Activated B cell treated with CpG ODN at 0.5 μM for 24 hours (primary cell): ENCODE results near the gene FNIP1. TPM values are rescaled to one million over a fixed set of nuclear protein-coding genes. Genes with fewer than 3 reads are reported as not detected.
A peak's percentile ranks its signal among the peaks of the same experiment; 100 is the strongest.

Source experiments
- ATAC-seq: fragments of 200-7000 bp; cut with Tn5 transposase; one replicate; pipeline ENCODE4 v1.10.0; 2021; ENCODE audit warnings: low read depth, mild to moderate bottlenecking, moderate library complexity
- CTCF ChIA-PET: fragments of 350-600 bp; sonication (Branson Sonifier 250); formaldehyde crosslinking; loops from one replicate; lab custom pipeline; 2021; ENCODE audit warnings: antibody characterized with exemption; lab: Charles Lee
- POLR2A ChIA-PET: fragments of 350-600 bp; sonication (Branson Sonifier 250); formaldehyde crosslinking; loops from one replicate; lab custom pipeline; 2021; ENCODE audit warnings: antibody characterized with exemption; lab: Charles Lee
- DNase-seq: peaks from one replicate; pipeline ENCODE4 v3.0.0; 2022
- H3K27ac Mint-ChIP-seq: one replicate; pipeline ENCODE4 v1.8.0; 2020; ENCODE audit warnings: mixed read lengths
- H3K27me3 Mint-ChIP-seq: one replicate; pipeline ENCODE4 v1.8.0; 2021; ENCODE audit warnings: mixed read lengths
- H3K36me3 Mint-ChIP-seq: one replicate; pipeline ENCODE4 v1.8.0; 2021; ENCODE audit warnings: low read depth, mixed read lengths
- H3K4me1 Mint-ChIP-seq: one replicate; pipeline ENCODE4 v1.8.0; 2021; ENCODE audit warnings: mixed read lengths
- H3K4me3 Mint-ChIP-seq: one replicate; pipeline ENCODE4 v1.8.0; 2020; ENCODE audit warnings: mild to moderate bottlenecking, mixed read lengths
- H3K9me3 Mint-ChIP-seq: one replicate; pipeline ENCODE4 v1.8.0; 2020; ENCODE audit warnings: mixed read lengths
- intact Hi-C: fragments of 100-400 bp; cut with micrococcal nuclease; formaldehyde crosslinking; loops from one replicate; pipeline ENCODE4 v1.15.1; 2024
- total RNA-seq: library from RNA; stranded (reverse); gene quantifications from 2 replicates; pipeline ENCODE4 v1.2.3, GENCODE V29; 2022
- TF ChIP-seq, protein P1 (sequence below): fragments of 200-600 bp; IDR thresholded peaks from one replicate; pipeline ENCODE4 v1.8.0; 2022; ENCODE audit warnings: antibody characterized with exemption, mild to moderate bottlenecking

FNIP1 gene
- total RNA-seq, 1 donor from 2014 or later, result 34.0 TPM

GRCh38 chr5:131640043-131640856 lies 156.6 kb downstream of the FNIP1 start:
- TF ChIP-seq, protein P1, sequence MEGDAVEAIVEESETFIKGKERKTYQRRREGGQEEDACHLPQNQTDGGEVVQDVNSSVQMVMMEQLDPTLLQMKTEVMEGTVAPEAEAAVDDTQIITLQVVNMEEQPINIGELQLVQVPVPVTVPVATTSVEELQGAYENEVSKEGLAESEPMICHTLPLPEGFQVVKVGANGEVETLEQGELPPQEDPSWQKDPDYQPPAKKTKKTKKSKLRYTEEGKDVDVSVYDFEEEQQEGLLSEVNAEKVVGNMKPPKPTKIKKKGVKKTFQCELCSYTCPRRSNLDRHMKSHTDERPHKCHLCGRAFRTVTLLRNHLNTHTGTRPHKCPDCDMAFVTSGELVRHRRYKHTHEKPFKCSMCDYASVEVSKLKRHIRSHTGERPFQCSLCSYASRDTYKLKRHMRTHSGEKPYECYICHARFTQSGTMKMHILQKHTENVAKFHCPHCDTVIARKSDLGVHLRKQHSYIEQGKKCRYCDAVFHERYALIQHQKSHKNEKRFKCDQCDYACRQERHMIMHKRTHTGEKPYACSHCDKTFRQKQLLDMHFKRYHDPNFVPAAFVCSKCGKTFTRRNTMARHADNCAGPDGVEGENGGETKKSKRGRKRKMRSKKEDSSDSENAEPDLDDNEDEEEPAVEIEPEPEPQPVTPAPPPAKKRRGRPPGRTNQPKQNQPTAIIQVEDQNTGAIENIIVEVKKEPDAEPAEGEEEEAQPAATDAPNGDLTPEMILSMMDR, result no peak
- intact Hi-C loops, result no loop called here
- H3K4me1 Mint-ChIP-seq, result peaks cover 42% of the 10 kb centered on the region
- ATAC-seq (peak; percentile 89), DNase-seq (no peak)
- H3K27me3 Mint-ChIP-seq, result no peaks in the 10 kb centered on the region
- ChIA-PET POLR2A (interaction anchor here (0.5 to 2.3 kb wide), 5 partner anchors 7 to 355 kb away, joined by 3 to 20 read pairs (median 4); partner anchors contain the start of gene FNIP1), CTCF (interaction anchor here (1.2 kb wide), 1 partner anchor 51 kb away, joined by 6 read pairs; no protein-coding TSS in a partner anchor)
- H3K36me3 Mint-ChIP-seq, result peaks cover 18% of the 10 kb centered on the region
- peak overlapping the region; percentile 83 for H3K27ac Mint-ChIP-seq
- peak overlapping the region; percentile 45 for H3K4me3 Mint-ChIP-seq
- no peaks in the 10 kb centered on the region for H3K9me3 Mint-ChIP-seq

DNA sequence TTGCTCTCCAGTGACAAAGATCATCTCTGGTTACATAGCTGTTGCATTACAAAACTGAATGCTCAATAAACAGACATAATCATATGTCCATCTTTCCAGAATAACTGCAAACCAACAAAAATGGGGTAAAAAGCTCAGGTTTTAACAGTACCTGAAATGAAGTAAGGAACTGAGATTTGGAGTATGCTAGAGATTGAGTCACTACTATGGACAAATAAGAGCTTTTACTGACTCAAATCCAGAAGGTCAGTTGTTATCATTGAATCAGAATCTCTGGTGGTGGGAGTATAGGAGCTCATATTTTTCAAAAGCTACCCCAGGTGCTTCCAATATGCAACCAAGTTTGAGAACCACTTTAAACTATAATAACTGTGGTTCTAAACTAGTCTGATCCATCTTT lies 157.7 kb downstream of the FNIP1 start:
- H3K4me3 Mint-ChIP-seq, result no peak overlapping the region
- intact Hi-C loops, result loop anchor here (5.0 to 10.0 kb wide), 2 partner anchors 384 to 653 kb away; partner anchors contain the start of gene SLC22A4
- TF ChIP-seq, protein P1, result no peak
- ATAC-seq (no peak), DNase-seq (no peak)
- ChIA-PET CTCF (interaction anchor here (0.9 kb wide), 1 partner anchor 10 kb away, joined by 3 read pairs; no protein-coding TSS in a partner anchor), POLR2A (interaction anchor here (0.5 to 2.3 kb wide), 5 partner anchors 8 to 183 kb away, joined by 3 to 20 read pairs (median 4); no protein-coding TSS in a partner anchor)
- H3K9me3 Mint-ChIP-seq, result no peaks in the 10 kb centered on the region
- no peaks in the 10 kb centered on the region for H3K27me3 Mint-ChIP-seq
- H3K4me1 Mint-ChIP-seq, result peaks cover 48% of the 10 kb centered on the region
- H3K27ac Mint-ChIP-seq, result peak overlapping the region; percentile 51
- peaks cover 19% of the 10 kb centered on the region for H3K36me3 Mint-ChIP-seq

DNA sequence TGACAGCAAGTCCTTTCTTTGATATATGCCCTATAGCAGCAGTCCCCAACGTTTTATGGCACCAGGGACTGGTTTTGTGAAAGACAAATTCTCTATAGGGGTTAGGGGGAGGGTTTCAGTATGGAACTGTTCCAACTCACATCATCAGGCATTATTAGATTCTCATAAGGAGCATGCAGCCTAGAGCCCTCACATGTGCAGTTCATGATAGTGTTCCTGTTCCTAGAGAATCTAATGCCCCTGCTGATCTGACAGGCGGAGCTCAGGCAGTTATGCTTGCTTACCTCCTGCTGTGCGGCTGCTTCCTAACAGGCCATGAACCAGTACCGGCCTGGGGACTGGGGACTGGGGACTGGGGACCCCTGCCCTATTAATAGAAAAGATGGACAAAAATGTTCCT lies 159.1 kb downstream of the FNIP1 start:
- intact Hi-C loops, result loop anchor here (5.0 to 10.0 kb wide), 2 partner anchors 383 to 655 kb away; partner anchors contain the start of gene SLC22A4
- DNase-seq (no peak), ATAC-seq (no peak)
- ChIA-PET CTCF (no interaction called here), POLR2A (interaction anchor here (0.6 kb wide), 3 partner anchors 105 to 375 kb away, joined by 3 to 8 read pairs (median 4); no protein-coding TSS in a partner anchor)
- peaks cover 54% of the 10 kb centered on the region for H3K4me1 Mint-ChIP-seq
- H3K4me3 Mint-ChIP-seq, result no peak overlapping the region
- peaks cover 15% of the 10 kb centered on the region for H3K36me3 Mint-ChIP-seq
- no peaks in the 10 kb centered on the region for H3K27me3 Mint-ChIP-seq
- H3K9me3 Mint-ChIP-seq, result no peaks in the 10 kb centered on the region
- TF ChIP-seq, protein P1, result no peak
- no peak overlapping the region for H3K27ac Mint-ChIP-seq

GRCh38 chr5:131635684-131636572 lies 160.9 kb downstream of the FNIP1 start:
- H3K27ac Mint-ChIP-seq, result peak overlapping the region; percentile 99
- DNase-seq, result no peak
- H3K36me3 Mint-ChIP-seq, result peaks cover 15% of the 10 kb centered on the region
- no peaks in the 10 kb centered on the region for H3K9me3 Mint-ChIP-seq
- ChIA-PET POLR2A (interaction anchor here (0.5 to 1.8 kb wide), 16 partner anchors 11 to 1328 kb away, joined by 3 to 46 read pairs (median 4); partner anchors contain the start of genes AFF4 and FNIP1), CTCF (interaction anchor here (1.0 to 1.4 kb wide), 3 partner anchors 11 to 372 kb away, joined by 3 to 11 read pairs (median 3); no protein-coding TSS in a partner anchor)
- peaks cover 50% of the 10 kb centered on the region for H3K4me1 Mint-ChIP-seq
- peak overlapping the region; percentile 90 for H3K4me3 Mint-ChIP-seq
- TF ChIP-seq, protein P1, result no peak
- ATAC-seq, result no peak
- H3K27me3 Mint-ChIP-seq, result no peaks in the 10 kb centered on the region
- intact Hi-C loops, result loop anchor here (1.0 to 10.0 kb wide), 10 partner anchors 11 to 775 kb away; partner anchors contain the start of genes FNIP1, LYRM7 and SLC22A4
